Gastroesophageal sphincter (tissue), 4 donors: ENCODE data around the gene EBF4. TPM values are rescaled to one million over a fixed set of nuclear protein-coding genes. Genes with fewer than 3 reads are reported as not detected.

Experiments
- ATAC-seq: fragments of 150-250 bp; one replicate; pipeline ENCODE4 v1.9.1; 2016; ENCODE audit warnings: mild to moderate bottlenecking, moderate library complexity
- H3K27ac ChIP-seq, 4 donors: fragments of 200-600 bp; sonication (generic) in 3 of 4; 1 replicate in 3 of 4; 2 replicates in 1 of 4; pipeline ENCODE4 v1.5.1; 2016 to 2019
- H3K27me3 ChIP-seq: fragments of 200-600 bp; sonication (generic); one replicate; pipeline ENCODE4 v1.5.1; 2019
- H3K36me3 ChIP-seq, 2 donors: fragments of 200-600 bp; sonication (generic); one replicate each; pipeline ENCODE4 v1.5.1; 2019; ENCODE audit warnings: control low read depth in 1 of 2
- H3K4me1 ChIP-seq, 3 donors: fragments of 200-600 bp; sonication (generic); 1 replicate in 2 of 3; 2 replicates in 1 of 3; pipeline ENCODE4 v1.5.1; 2016 to 2019; ENCODE audit warnings: control low read depth in 2 of 3
- H3K4me3 ChIP-seq, 2 donors: fragments of 200-600 bp; sonication (generic); one replicate each; pipeline ENCODE4 v1.5.1; 2019; ENCODE audit warnings: mild to moderate bottlenecking in 1 of 2, moderate library complexity in 1 of 2
- H3K9me3 ChIP-seq, 3 donors: fragments of 200-600 bp; sonication (generic); one replicate each; pipeline ENCODE4 v1.5.1; 2017 to 2019; ENCODE audit warnings: control low read depth in 2 of 3
- EP300 ChIP-seq: sonication (generic); formaldehyde crosslinking; IDR thresholded peaks from one replicate; pipeline ENCODE4 v1.6.1; 2017; ENCODE audit warnings: antibody characterized with exemption, mild to moderate bottlenecking
- POLR2A ChIP-seq, 2 donors: fragments of 450-650 bp; IDR thresholded peaks; one replicate each; pipeline ENCODE4 v1.6.1; 2017; ENCODE audit warnings: antibody characterized with exemption in 2 of 2, mild to moderate bottlenecking in 2 of 2, moderate library complexity in 1 of 2
- POLR2AphosphoS5 ChIP-seq: sonication (generic); formaldehyde crosslinking; IDR thresholded peaks from one replicate; pipeline ENCODE4 v1.6.1; 2017; ENCODE audit warnings: antibody characterized with exemption
- WGBS, 2 donors: methylation state at CpG; one replicate each; pipeline ENCODE4 v1.1.5; 2018; ENCODE audit warnings: low coverage in 1 of 2; 5-methylcytosine and 5-hydroxymethylcytosine counted together
- total RNA-seq, 4 donors: library from RNA; depleted of rRNA; stranded (reverse); fragments of >200 nt; gene quantifications; one replicate each; pipeline ENCODE4 v1.1.0, GENCODE V29; 2016
- TF ChIP-seq, protein P1 (sequence below), 4 experiments: fragments of 200-600 bp in 2 of 4; fragments of 450-650 bp in 2 of 4; sonication (generic) in 1 of 4; IDR thresholded peaks; one replicate each; pipeline ENCODE4 v1.5.1; 2017 to 2019; ENCODE audit warnings: antibody characterized with exemption in 4 of 4, mild to moderate bottlenecking in 2 of 4, moderate library complexity in 2 of 4

The EBF4 gene
- total RNA-seq, 4 donors from 2014 or later, result 14.5 to 36.6 (median 19.6) TPM

- ATAC-seq, result no peak
- peaks cover 0 to 26% of the 10 kb centered on the region in 2 donors for H3K36me3 ChIP-seq
- 65 to 79% methylated on average over 5 to 6 of the region's 6 CpGs for WGBS, 2 donors
- no peak overlapping the region for H3K4me3 ChIP-seq
- no peaks in the 10 kb centered on the region for H3K27me3 ChIP-seq
- no peaks in the 10 kb centered on the region for H3K4me1 ChIP-seq
- H3K9me3 ChIP-seq, result peaks cover 0 to 10% (median 0%) of the 10 kb centered on the region in 3 donors
- H3K27ac ChIP-seq, result no peak overlapping the region
- TF ChIP-seq POLR2A (IDR thresholded peaks at IDR 0.05) (no peak), EP300 (no peak), POLR2AphosphoS5 (no peak)
- TF ChIP-seq, protein P1, sequence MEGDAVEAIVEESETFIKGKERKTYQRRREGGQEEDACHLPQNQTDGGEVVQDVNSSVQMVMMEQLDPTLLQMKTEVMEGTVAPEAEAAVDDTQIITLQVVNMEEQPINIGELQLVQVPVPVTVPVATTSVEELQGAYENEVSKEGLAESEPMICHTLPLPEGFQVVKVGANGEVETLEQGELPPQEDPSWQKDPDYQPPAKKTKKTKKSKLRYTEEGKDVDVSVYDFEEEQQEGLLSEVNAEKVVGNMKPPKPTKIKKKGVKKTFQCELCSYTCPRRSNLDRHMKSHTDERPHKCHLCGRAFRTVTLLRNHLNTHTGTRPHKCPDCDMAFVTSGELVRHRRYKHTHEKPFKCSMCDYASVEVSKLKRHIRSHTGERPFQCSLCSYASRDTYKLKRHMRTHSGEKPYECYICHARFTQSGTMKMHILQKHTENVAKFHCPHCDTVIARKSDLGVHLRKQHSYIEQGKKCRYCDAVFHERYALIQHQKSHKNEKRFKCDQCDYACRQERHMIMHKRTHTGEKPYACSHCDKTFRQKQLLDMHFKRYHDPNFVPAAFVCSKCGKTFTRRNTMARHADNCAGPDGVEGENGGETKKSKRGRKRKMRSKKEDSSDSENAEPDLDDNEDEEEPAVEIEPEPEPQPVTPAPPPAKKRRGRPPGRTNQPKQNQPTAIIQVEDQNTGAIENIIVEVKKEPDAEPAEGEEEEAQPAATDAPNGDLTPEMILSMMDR (IDR thresholded peaks at IDR 0.05), result no peak
Observed at GRCh38 chr20:2729251-2729713, 36.7 kb downstream of the EBF4 start.

- Histone ChIP-seq H3K4me1 (no peaks in the 10 kb centered on the region), H3K36me3 (peaks cover 0 to 22% of the 10 kb centered on the region in 2 donors), H3K27me3 (no peaks in the 10 kb centered on the region), H3K9me3 (peaks cover 0 to 10% (median 0%) of the 10 kb centered on the region in 3 donors), H3K27ac (no peak overlapping the region), H3K4me3 (no peak overlapping the region)
- whole genome bisulfite sequencing, 2 donors, result 40 to 60% methylated on average over 1 of the region's 1 CpG
- TF ChIP-seq, protein P1 (IDR thresholded peaks at IDR 0.05), result no peak
- TF ChIP-seq EP300, result no peak
- TF ChIP-seq POLR2AphosphoS5, result no peak
- TF ChIP-seq POLR2A (IDR thresholded peaks at IDR 0.05), result no peak
- ATAC-seq, result no peak
Observed at GRCh38 chr20:2729791-2730190, 37.2 kb downstream of the EBF4 start.

DNA sequence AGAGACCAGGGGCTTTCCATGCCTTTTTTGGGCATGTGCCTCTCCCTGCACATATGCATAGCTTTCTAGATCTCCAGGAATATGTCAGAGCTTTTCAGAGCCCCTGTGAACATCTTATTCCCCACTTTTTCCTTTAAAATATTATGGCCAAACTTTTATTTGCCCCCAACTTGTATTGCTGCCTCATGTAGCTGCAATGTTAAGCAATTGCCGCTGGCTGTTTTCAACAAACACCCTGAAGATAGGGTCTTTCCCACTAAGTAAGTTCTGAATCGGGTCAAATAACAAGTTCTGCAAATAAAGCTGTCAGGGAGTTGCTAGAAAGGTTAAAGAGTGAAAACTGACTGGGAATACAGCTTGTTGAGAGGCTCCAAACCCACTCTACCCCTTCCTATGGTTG is 42.3 kb downstream of the EBF4 start:
- no peaks in the 10 kb centered on the region for H3K27me3 ChIP-seq
- no peak overlapping the region for H3K27ac ChIP-seq
- H3K9me3 ChIP-seq, result peaks cover 0 to 10% (median 0%) of the 10 kb centered on the region in 3 donors
- H3K36me3 ChIP-seq, result peaks cover 0 to 19% of the 10 kb centered on the region in 2 donors
- no peak overlapping the region for H3K4me3 ChIP-seq
- TF ChIP-seq, protein P1 (IDR thresholded peaks at IDR 0.05), result no peak
- TF ChIP-seq EP300 (no peak), POLR2AphosphoS5 (no peak), POLR2A (IDR thresholded peaks at IDR 0.05) (no peak)
- H3K4me1 ChIP-seq, result no peaks in the 10 kb centered on the region
- WGBS, 2 donors, result 68 to 90% methylated on average over 2 of the region's 2 CpGs
- no peak for ATAC-seq

DNA sequence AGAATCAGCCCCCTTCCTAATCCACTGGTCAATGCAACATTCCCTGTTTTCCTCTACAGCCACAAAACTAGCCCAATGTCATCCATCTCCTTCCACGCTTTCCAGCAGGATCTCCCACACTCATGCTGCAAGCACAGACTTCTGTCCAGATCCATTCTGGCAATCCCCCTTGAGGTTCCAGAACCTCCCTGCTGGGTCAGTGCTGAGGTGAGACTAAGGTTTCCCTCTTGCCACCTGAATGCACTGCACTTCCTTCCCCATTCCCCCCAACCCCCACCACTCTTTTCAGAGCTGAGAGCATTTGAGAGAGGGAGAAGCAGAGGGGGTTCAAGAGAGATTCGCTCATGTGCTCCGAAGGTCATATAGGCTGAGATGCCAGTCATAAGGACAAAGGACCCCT is 43.9 kb downstream of the EBF4 start:
- Histone ChIP-seq H3K27me3 (no peaks in the 10 kb centered on the region), H3K4me3 (no peak overlapping the region), H3K9me3 (peaks cover 0 to 10% (median 0%) of the 10 kb centered on the region in 3 donors), H3K27ac (no peak overlapping the region), H3K4me1 (no peaks in the 10 kb centered on the region), H3K36me3 (peaks cover 0 to 9% of the 10 kb centered on the region in 2 donors)
- TF ChIP-seq, protein P1 (IDR thresholded peaks at IDR 0.05), result no peak
- TF ChIP-seq POLR2AphosphoS5 (no peak), POLR2A (IDR thresholded peaks at IDR 0.05) (no peak), EP300 (no peak)
- no peak for ATAC-seq
- 100% methylated on average over 1 of the region's 3 CpGs; no CpG with 5 or more reads in 1 of the 2 donors for WGBS, 2 donors

DNA sequence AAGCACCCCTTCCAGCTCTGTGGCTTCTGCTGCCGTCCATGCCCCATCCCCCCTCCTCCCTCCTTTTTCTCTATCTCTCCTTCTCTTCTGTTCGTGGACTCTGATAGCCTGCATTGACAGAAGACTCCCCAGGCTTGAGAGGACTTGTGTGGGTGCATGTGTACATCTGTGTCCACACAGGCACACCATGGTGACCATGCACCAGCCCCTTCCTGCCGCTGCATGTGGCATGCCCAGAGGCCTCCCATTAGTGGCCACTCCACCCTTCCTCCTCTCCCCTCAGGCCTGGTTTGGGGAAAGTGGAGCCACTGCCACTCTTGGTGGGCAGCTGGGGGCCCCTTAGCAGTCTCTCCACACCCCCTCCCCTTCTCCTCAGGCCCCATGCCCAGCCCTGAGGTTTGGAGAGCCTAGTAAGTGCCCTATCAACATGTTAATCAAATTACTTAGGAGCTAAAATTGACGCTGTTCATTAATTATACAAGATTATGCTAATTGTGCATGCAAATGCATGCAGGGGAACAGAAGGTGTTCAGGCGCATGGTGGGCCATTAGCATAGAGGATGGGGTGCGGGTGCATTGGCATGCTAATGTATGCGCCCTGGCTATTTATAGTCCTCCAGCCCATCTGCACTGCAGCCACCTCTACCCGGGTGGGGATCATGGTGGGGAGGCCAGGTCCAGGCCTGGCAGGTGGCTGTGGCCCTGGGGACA is 45.9 kb downstream of the EBF4 start:
- Histone ChIP-seq H3K9me3 (no peaks in the 10 kb centered on the region), H3K4me3 (no peak overlapping the region), H3K36me3 (peaks cover 0 to 3% of the 10 kb centered on the region in 2 donors), H3K27me3 (no peaks in the 10 kb centered on the region), H3K4me1 (no peaks in the 10 kb centered on the region), H3K27ac (no peak overlapping the region)
- no peak for TF ChIP-seq EP300
- TF ChIP-seq, protein P1 (IDR thresholded peaks at IDR 0.05), result no peak
- TF ChIP-seq POLR2AphosphoS5, result no peak
- no peak for TF ChIP-seq POLR2A (IDR thresholded peaks at IDR 0.05)
- ATAC-seq, result no peak
- whole genome bisulfite sequencing, 2 donors, result 64 to 79% methylated on average over 5 to 6 of the region's 8 CpGs
